Mucosa of stomach (tissue), 1 donor: ENCODE data around the gene SLPI.

Experiments used
- H3K27me3 ChIP-seq: one replicate; pipeline ENCODE4 v1.7.0; 2013; ENCODE audit warnings: mild to moderate bottlenecking, low read length; ENCODE audit not compliant: control insufficient read depth, insufficient read depth
- H3K36me3 ChIP-seq: one replicate; pipeline ENCODE4 v1.7.0; 2013; ENCODE audit warnings: low read length; ENCODE audit not compliant: control insufficient read depth, insufficient read depth
- H3K4me1 ChIP-seq: one replicate; pipeline ENCODE4 v1.7.0; 2013; ENCODE audit warnings: mild to moderate bottlenecking, low read length; ENCODE audit not compliant: control insufficient read depth, insufficient read depth
- H3K4me3 ChIP-seq: one replicate; pipeline ENCODE4 v1.7.0; 2013; ENCODE audit warnings: low read length
- H3K9ac ChIP-seq: one replicate; pipeline ENCODE4 v1.7.0; 2013; ENCODE audit warnings: mild to moderate bottlenecking, low read length, moderate library complexity
- H3K9me3 ChIP-seq: one replicate; pipeline ENCODE4 v1.7.0; 2013; ENCODE audit warnings: mild to moderate bottlenecking, low read length, moderate library complexity; ENCODE audit not compliant: control insufficient read depth
- donor health status: Pancreatic carcinoma.

Gene SLPI

GRCh38 chr20:45263556-45264266 is 9.3 kb upstream of the SLPI start:
- H3K4me3 ChIP-seq = no peak overlapping the region
- H3K27me3 ChIP-seq = no peaks in the 10 kb centered on the region
- no peak overlapping the region for H3K9ac ChIP-seq
- H3K36me3 ChIP-seq = no peaks in the 10 kb centered on the region
- no peaks in the 10 kb centered on the region for H3K9me3 ChIP-seq
- H3K4me1 ChIP-seq = no peaks in the 10 kb centered on the region

GRCh38 chr20:45258664-45259063 is 4.3 kb upstream of the SLPI start:
- H3K9me3 ChIP-seq = no peaks in the 10 kb centered on the region
- no peaks in the 10 kb centered on the region for H3K27me3 ChIP-seq
- H3K4me3 ChIP-seq = no peak overlapping the region
- H3K36me3 ChIP-seq = no peaks in the 10 kb centered on the region
- H3K9ac ChIP-seq = no peak overlapping the region
- peaks cover 17% of the 10 kb centered on the region for H3K4me1 ChIP-seq

DNA sequence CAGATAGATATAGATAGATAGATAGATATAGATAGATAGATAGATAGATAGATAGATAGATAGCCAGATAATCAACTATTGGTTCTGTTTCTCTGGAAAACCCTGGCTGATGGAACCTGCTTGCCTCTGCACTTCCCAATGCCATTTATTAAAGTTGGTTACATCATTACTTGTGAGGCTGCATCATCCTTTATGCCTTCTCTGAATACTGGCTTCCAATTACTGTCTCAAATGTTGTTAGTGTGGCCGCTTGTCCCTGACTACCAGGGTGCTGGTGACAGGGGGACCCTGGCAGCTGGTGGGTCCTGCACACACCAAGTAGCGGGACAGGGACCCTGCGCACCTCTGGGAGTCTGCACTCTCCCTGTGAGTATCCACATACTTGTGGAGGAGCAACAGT is 3.9 kb upstream of the SLPI start:
- Histone ChIP-seq H3K4me3 (no peak overlapping the region), H3K4me1 (peaks cover 21% of the 10 kb centered on the region), H3K9me3 (no peaks in the 10 kb centered on the region), H3K27me3 (no peaks in the 10 kb centered on the region), H3K36me3 (no peaks in the 10 kb centered on the region), H3K9ac (no peak overlapping the region)

DNA sequence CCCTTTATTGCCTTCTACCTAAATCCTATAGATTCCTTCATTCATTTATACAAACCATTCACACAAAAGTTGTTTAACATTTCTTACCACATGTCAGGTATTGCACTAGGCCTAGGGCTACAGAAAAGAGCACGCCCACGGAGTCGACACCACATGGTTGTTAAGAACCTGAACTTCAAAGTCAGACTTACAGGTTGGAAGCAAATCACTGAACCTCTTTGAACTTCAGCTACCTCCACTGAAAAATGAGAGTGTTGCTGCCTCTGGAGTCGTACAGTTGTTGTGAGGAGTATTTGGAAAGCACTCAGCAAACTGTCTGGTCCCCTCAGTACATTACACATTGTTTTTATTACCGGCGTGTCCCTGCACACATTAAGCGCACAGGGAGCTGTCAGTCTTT is 3.3 kb upstream of the SLPI start:
- H3K4me3 ChIP-seq = no peak overlapping the region
- no peaks in the 10 kb centered on the region for H3K27me3 ChIP-seq
- H3K9me3 ChIP-seq = no peaks in the 10 kb centered on the region
- no peak overlapping the region for H3K9ac ChIP-seq
- H3K4me1 ChIP-seq = peaks cover 27% of the 10 kb centered on the region
- H3K36me3 ChIP-seq = no peaks in the 10 kb centered on the region

- Histone ChIP-seq H3K27me3 (no peaks in the 10 kb centered on the region), H3K9ac (no peak overlapping the region), H3K9me3 (no peaks in the 10 kb centered on the region), H3K4me3 (no peak overlapping the region), H3K36me3 (no peaks in the 10 kb centered on the region), H3K4me1 (peaks cover 32% of the 10 kb centered on the region)
Measured at GRCh38 chr20:45257161-45257560, 2.8 kb upstream of the SLPI start.

- no peaks in the 10 kb centered on the region for H3K27me3 ChIP-seq
- H3K9ac ChIP-seq = peak overlapping the region; percentile 36
- no peaks in the 10 kb centered on the region for H3K36me3 ChIP-seq
- H3K4me3 ChIP-seq = peak overlapping the region; percentile 20
- H3K4me1 ChIP-seq = peaks cover 37% of the 10 kb centered on the region
- H3K9me3 ChIP-seq = no peaks in the 10 kb centered on the region
Measured at GRCh38 chr20:45253261-45253660, 1.1 kb downstream of the SLPI start.

DNA sequence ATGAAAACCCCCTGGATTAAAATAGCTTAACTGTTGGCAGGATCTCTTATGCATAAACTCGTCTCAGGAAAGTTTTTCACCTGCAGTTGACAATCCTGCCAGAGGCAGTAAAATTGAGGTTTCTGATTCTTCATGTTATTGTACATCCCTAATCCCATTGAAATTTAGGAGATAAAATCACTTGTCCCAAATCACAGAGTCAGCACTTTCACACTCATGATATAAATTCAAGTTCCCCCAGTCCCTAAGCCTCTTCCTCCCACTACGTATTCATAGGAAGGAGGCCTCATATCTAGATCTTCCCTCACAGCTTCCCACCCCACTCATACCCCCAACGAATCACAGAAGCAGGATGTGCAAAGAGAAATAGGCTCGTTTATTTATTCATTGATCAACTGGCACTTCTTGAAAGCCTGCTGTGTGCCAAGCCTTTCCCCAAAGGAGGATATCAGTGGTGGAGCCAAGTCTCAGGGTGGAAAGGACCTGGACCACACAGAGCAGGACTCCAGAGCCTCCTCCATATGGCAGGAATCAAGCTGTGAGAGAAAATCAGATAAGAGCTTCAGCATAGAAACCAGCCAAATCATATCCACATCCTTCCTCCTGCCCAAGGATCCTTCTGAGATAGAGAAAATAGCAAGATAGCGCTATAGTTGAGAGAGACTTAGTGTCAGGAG is 2.3 kb downstream of the SLPI start:
- Histone ChIP-seq H3K9me3 (no peaks in the 10 kb centered on the region), H3K4me3 (no peak overlapping the region)

DNA sequence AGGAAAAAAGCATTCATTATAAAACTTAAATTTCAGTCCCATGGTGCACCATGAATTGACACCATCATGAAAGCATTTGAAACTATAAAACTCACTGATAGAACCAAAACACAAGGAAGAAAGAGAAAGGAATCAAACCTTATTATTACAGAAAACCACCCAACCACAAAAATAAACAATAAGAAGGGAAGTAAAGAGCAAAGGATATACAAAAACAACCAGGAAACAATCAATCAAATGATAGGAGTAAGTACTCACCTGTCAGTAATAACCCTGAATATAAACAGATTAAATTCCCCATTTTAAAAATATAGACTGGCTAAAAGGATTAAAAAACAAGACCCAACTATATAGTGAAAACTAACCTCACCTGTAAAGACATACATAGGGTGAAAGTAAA is 5.8 kb downstream of the SLPI start:
- no peak overlapping the region for H3K9ac ChIP-seq
- H3K4me1 ChIP-seq = peaks cover 24% of the 10 kb centered on the region
- H3K4me3 ChIP-seq = no peak overlapping the region
- no peaks in the 10 kb centered on the region for H3K27me3 ChIP-seq
- no peaks in the 10 kb centered on the region for H3K9me3 ChIP-seq
- no peaks in the 10 kb centered on the region for H3K36me3 ChIP-seq

More for the DNA sequence above, 2.3 kb downstream of the SLPI start:
- no peaks in the 10 kb centered on the region for H3K36me3 ChIP-seq
- H3K4me1 ChIP-seq = peaks cover 42% of the 10 kb centered on the region
- no peak overlapping the region for H3K9ac ChIP-seq
- H3K27me3 ChIP-seq = no peaks in the 10 kb centered on the region

GRCh38 chr20:45247865-45248264 is 6.5 kb downstream of the SLPI start:
- H3K9ac ChIP-seq = no peak overlapping the region
- no peaks in the 10 kb centered on the region for H3K27me3 ChIP-seq

DNA sequence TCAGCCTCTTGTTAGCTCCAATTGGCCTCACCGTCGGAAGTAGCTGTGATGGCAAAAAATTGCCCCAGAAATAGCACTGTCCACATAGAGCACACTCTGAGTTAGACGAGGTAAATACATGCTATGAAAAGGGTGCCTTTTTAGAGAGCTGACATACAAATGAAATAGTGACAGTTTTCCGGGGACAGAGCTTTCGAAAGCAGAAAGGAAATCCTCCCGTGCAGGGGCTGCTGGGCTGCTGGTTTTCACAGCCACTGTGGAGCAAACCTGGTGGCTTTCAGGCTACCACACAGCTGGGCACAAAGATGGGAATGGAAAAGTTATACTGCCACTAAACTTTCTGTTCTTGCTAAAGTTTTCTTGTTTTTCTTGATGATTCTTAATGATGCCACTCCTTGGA is 8.3 kb downstream of the SLPI start:
- no peaks in the 10 kb centered on the region for H3K36me3 ChIP-seq
- H3K27me3 ChIP-seq = no peaks in the 10 kb centered on the region
- H3K9ac ChIP-seq = no peak overlapping the region
- no peaks in the 10 kb centered on the region for H3K9me3 ChIP-seq
- peaks cover 8% of the 10 kb centered on the region for H3K4me1 ChIP-seq
- no peak overlapping the region for H3K4me3 ChIP-seq

More at GRCh38 chr20:45247865-45248264, 6.5 kb downstream of the SLPI start:
- no peaks in the 10 kb centered on the region for H3K36me3 ChIP-seq
- H3K4me1 ChIP-seq = peaks cover 16% of the 10 kb centered on the region
- no peaks in the 10 kb centered on the region for H3K9me3 ChIP-seq
- no peak overlapping the region for H3K4me3 ChIP-seq

- Histone ChIP-seq H3K4me1 (no peaks in the 10 kb centered on the region), H3K4me3 (no peak overlapping the region), H3K36me3 (no peaks in the 10 kb centered on the region), H3K27me3 (no peaks in the 10 kb centered on the region), H3K9ac (no peak overlapping the region), H3K9me3 (no peaks in the 10 kb centered on the region)
Measured at GRCh38 chr20:45238139-45238538, 16.2 kb downstream of the SLPI start.

GRCh38 chr20:45235995-45236394 is 18.4 kb downstream of the SLPI start:
- H3K4me1 ChIP-seq = no peaks in the 10 kb centered on the region
- no peaks in the 10 kb centered on the region for H3K27me3 ChIP-seq
- H3K36me3 ChIP-seq = no peaks in the 10 kb centered on the region
- no peaks in the 10 kb centered on the region for H3K9me3 ChIP-seq
- H3K4me3 ChIP-seq = no peak overlapping the region
- H3K9ac ChIP-seq = no peak overlapping the region
